ENCODE data around the gene STK40.
A peak's percentile ranks its signal among the peaks of the same experiment; 100 is the strongest.

Gene STK40

DNA sequence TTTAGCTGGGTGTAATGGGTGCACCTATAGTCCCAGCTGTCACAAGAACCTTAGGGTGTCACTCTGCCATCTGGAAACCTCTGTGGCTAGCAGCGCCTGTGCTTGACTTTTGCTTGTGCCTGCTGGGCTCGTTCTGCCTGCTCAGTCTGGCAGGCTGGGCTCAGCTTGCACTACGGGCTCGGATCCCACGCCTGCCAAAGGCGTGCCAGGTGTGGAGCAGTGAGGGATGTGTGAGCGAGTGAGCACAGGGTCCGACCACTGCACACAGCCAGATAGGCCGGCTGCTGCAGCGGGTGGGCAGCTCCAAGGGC is 14.7 kb upstream of the STK40 start:
- H3K4me3 ChIP-seq (ENCODE audit: low read depth, low read length), result no peak overlapping the region
- TF ChIP-seq, protein P1, sequence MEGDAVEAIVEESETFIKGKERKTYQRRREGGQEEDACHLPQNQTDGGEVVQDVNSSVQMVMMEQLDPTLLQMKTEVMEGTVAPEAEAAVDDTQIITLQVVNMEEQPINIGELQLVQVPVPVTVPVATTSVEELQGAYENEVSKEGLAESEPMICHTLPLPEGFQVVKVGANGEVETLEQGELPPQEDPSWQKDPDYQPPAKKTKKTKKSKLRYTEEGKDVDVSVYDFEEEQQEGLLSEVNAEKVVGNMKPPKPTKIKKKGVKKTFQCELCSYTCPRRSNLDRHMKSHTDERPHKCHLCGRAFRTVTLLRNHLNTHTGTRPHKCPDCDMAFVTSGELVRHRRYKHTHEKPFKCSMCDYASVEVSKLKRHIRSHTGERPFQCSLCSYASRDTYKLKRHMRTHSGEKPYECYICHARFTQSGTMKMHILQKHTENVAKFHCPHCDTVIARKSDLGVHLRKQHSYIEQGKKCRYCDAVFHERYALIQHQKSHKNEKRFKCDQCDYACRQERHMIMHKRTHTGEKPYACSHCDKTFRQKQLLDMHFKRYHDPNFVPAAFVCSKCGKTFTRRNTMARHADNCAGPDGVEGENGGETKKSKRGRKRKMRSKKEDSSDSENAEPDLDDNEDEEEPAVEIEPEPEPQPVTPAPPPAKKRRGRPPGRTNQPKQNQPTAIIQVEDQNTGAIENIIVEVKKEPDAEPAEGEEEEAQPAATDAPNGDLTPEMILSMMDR (IDR thresholded peaks at IDR 0.05; ENCODE audit: low read depth, low read length, missing control alignments), result no peak
- DNase-seq (ENCODE audit: low read depth), result no peak

DNA sequence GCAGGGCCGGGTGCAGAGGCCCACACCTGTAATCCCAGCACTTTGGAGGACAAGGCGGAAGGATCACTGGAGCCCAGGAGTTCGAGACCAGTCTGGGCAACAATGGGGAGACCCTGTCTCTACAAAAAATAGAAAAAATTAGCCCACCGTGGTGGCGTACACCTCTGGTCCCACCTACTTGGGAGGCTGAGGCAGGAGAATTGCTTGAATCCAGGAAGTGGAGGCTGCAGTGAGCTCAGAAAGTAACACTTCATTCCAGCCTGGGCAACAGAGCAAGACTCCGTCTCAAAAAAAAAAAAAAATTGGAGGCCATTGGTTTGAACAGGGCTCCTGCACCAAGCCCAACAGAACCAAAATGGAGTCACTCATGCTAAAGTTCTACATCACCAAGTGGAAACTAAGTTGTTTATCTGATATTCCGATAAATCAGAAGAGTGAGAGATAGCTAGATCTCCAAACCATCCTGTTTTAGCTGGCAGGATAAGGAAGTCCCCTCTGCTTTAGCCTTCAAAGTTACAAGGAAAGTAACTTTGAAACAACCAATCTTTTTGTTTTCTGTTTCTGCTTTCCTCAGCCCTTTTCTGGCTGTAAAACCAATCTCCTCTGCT is 12.8 kb upstream of the STK40 start:
- TF ChIP-seq, protein P1 (IDR thresholded peaks at IDR 0.05; ENCODE audit: low read depth, low read length, missing control alignments), result no peak
- H3K4me3 ChIP-seq (ENCODE audit: low read depth, low read length), result peak overlapping the region; percentile 81; the same call in 1 of the 2 replicates
- no peak for DNase-seq (ENCODE audit: low read depth)

GRCh38 chr1:36397378-36398230 is 11.9 kb upstream of the STK40 start, which contains the start of gene LSM10:
LSM10 (minus strand) TSS chr1:36397908; CDS start chr1:36394129, 3,779 bp downstream.
- peak within 1 kb of the TSS; percentile 81 for H3K4me3 ChIP-seq (ENCODE audit: low read depth, low read length)
- TF ChIP-seq, protein P1 (IDR thresholded peaks at IDR 0.05; ENCODE audit: low read depth, low read length, missing control alignments), result no peak
- peak; percentile 77 for DNase-seq (ENCODE audit: low read depth)

GRCh38 chr1:36397083-36397377 is 11.3 kb upstream of the STK40 start:
- TF ChIP-seq, protein P1 (IDR thresholded peaks at IDR 0.05; ENCODE audit: low read depth, low read length, missing control alignments), result no peak
- DNase-seq (ENCODE audit: low read depth), result no peak
- H3K4me3 ChIP-seq (ENCODE audit: low read depth, low read length), result peak overlapping the region; percentile 81

DNA sequence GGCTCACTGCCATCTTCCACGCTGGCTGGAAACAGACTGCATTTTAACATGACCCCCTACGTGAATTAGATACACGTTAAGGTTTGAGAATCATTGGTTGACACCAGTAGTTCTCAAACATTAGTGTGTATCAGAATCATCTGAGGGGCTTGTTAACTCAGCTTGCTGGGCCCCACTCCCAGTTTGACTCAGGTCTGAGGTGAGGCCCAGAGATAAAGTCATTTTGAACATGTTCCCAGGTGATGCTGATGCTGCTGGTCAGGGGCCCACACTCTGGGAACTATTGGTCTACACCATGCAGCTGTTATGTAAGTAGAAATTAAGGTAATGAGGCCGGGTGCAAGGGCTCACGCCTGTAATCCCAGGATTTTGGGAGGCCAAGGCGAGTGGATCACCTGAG is 10.6 kb upstream of the STK40 start:
- no peak for DNase-seq (ENCODE audit: low read depth)
- TF ChIP-seq, protein P1 (IDR thresholded peaks at IDR 0.05; ENCODE audit: low read depth, low read length, missing control alignments), result no peak
- H3K4me3 ChIP-seq (ENCODE audit: low read depth, low read length), result peak overlapping the region; percentile 81; the same call in 1 of the 2 replicates

DNA sequence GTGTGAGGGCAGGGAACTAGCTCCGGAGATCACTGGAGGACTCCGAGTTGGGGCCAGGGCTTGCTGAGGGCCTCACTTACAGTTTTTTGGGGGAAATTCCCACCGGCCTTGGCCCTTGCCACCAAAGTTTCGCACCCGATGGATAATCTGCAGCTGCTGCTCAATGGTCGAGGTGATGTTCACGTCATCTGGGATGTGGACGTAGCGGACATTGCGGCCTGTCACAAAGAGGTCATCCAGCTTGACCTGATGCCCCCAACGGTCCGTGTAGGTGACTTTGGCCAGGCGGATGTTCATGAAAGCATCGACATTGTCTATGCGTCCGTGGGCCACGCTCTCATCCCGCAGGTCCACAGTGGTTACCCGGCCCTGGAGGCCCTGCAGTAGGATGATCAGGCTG is 8.0 kb upstream of the STK40 start:
- TF ChIP-seq, protein P1 (IDR thresholded peaks at IDR 0.05; ENCODE audit: low read depth, low read length, missing control alignments), result no peak
- no peak overlapping the region for H3K4me3 ChIP-seq (ENCODE audit: low read depth, low read length)
- DNase-seq (ENCODE audit: low read depth), result no peak

Data from GM12864 (cell line).